HEK293 (cell line): Measurements from ENCODE around the gene INTS7.

Source experiments
- CTCF ChIA-PET: fragments of 350-600 bp; formaldehyde crosslinking; extraction: SDS; loops from one replicate; lab custom pipeline; 2021; ENCODE audit warnings: antibody characterized with exemption; lab: Yijun Ruan, JAX
- POLR2A ChIA-PET: fragments of 300-600 bp; formaldehyde crosslinking; extraction: SDS; loops from one replicate; lab custom pipeline; 2020; ENCODE audit warnings: antibody characterized with exemption, inconsistent platforms; lab: Yijun Ruan, JAX
- H3K27ac ChIP-seq: fragments of 200-500 bp; sonication (Bioruptor generic); 2 replicates; pipeline ENCODE4 v1.5.1; 2014; ENCODE audit warnings: low read depth, low read length, control low read depth, inconsistent platforms; ENCODE audit errors: extremely low read depth
- H3K36me3 ChIP-seq, 2 experiments: fragments of 200-500 bp in 1 of 2; sonication (Bioruptor generic) in 1 of 2; 1 replicate in 1 of 2; 2 replicates in 1 of 2; pipeline ENCODE4 v1.5.1; 2014 to 2017; ENCODE audit warnings: inconsistent platforms in 2 of 2, low read length in 2 of 2; ENCODE audit not compliant: control insufficient read depth in 2 of 2, insufficient read depth in 1 of 2
- H3K4me1 ChIP-seq: fragments of 200-500 bp; sonication (Bioruptor generic); 2 replicates; pipeline ENCODE4 v1.5.1; 2014; ENCODE audit warnings: mild to moderate bottlenecking, low read length, inconsistent platforms; ENCODE audit not compliant: control insufficient read depth, insufficient read depth
- H3K4me3 ChIP-seq: 2 replicates; pipeline ENCODE4 v1.5.1; 2011; ENCODE audit warnings: low read depth, mild to moderate bottlenecking, control low read depth, low read length, moderate library complexity
- H3K9me3 ChIP-seq: fragments of 200-500 bp; sonication (Bioruptor generic); 2 replicates; pipeline ENCODE4 v1.5.1; 2014; ENCODE audit warnings: low read depth, low read length, inconsistent platforms; ENCODE audit not compliant: control insufficient read depth, insufficient read depth
- KLF8 ChIP-seq: fragments of 450-650 bp; formaldehyde crosslinking; IDR thresholded peaks from 2 replicates; pipeline ENCODE4 v1.5.1; 2016; ENCODE audit warnings: missing biosample characterization, missing genetic modification characterization
- YY1 ChIP-seq: fragments of 450-650 bp; formaldehyde crosslinking; IDR thresholded peaks from 2 replicates; pipeline ENCODE4 v1.5.1; 2018; ENCODE audit warnings: missing biosample characterization, missing genetic modification characterization
- ZBTB21 ChIP-seq: fragments of 450-650 bp; formaldehyde crosslinking; IDR thresholded peaks from 2 replicates; pipeline ENCODE4 v1.5.1; 2017; ENCODE audit warnings: missing biosample characterization, missing genetic modification characterization
- ZBTB7A ChIP-seq: fragments of 450-650 bp; formaldehyde crosslinking; IDR thresholded peaks from 2 replicates; pipeline ENCODE4 v1.5.1; 2016; ENCODE audit warnings: low read depth, missing biosample characterization, missing genetic modification characterization
- ZEB2 ChIP-seq: fragments of 450-650 bp; formaldehyde crosslinking; IDR thresholded peaks from 2 replicates; pipeline ENCODE4 v1.5.1; 2016; ENCODE audit warnings: missing biosample characterization, missing genetic modification characterization
- ZNF114 ChIP-seq: fragments of 450-650 bp; formaldehyde crosslinking; IDR thresholded peaks from 2 replicates; pipeline ENCODE4 v1.5.0; 2017; ENCODE audit warnings: missing biosample characterization, missing genetic modification characterization
- ZNF133 ChIP-seq: fragments of 450-650 bp; formaldehyde crosslinking; IDR thresholded peaks from 2 replicates; pipeline ENCODE4 v1.5.1; 2016; ENCODE audit warnings: missing biosample characterization, missing genetic modification characterization
- ZNF169 ChIP-seq: fragments of 450-650 bp; formaldehyde crosslinking; IDR thresholded peaks from 2 replicates; pipeline ENCODE4 v1.5.1; 2016; ENCODE audit warnings: missing biosample characterization, missing genetic modification characterization
- ZNF221 ChIP-seq: fragments of 450-650 bp; formaldehyde crosslinking; IDR thresholded peaks from 2 replicates; pipeline ENCODE4 v1.5.1; 2017; ENCODE audit warnings: missing biosample characterization, missing genetic modification characterization, borderline replicate concordance
- ZNF23 ChIP-seq: fragments of 450-650 bp; formaldehyde crosslinking; IDR thresholded peaks from 2 replicates; pipeline ENCODE4 v1.5.1; 2016; ENCODE audit warnings: missing biosample characterization, missing genetic modification characterization, borderline replicate concordance
- ZNF280C ChIP-seq: fragments of 450-650 bp; formaldehyde crosslinking; IDR thresholded peaks from 2 replicates; pipeline ENCODE4 v1.5.1; 2016; ENCODE audit warnings: missing biosample characterization, missing genetic modification characterization
- ZNF391 ChIP-seq: fragments of 450-650 bp; formaldehyde crosslinking; IDR thresholded peaks from 2 replicates; pipeline ENCODE4 v1.5.1; 2016; ENCODE audit warnings: low read depth, missing biosample characterization, missing genetic modification characterization, borderline replicate concordance
- ZNF521 ChIP-seq: fragments of 450-650 bp; formaldehyde crosslinking; IDR thresholded peaks from 2 replicates; pipeline ENCODE4 v1.5.1; 2017; ENCODE audit warnings: missing biosample characterization, mild to moderate bottlenecking, missing genetic modification characterization
- ZNF571 ChIP-seq: fragments of 450-650 bp; formaldehyde crosslinking; IDR thresholded peaks from 2 replicates; pipeline ENCODE4 v1.5.0; 2017; ENCODE audit warnings: missing biosample characterization, missing genetic modification characterization
- ZNF76 ChIP-seq: fragments of 450-650 bp; formaldehyde crosslinking; IDR thresholded peaks from 2 replicates; pipeline ENCODE4; 2016; ENCODE audit warnings: low read depth, missing biosample characterization, missing genetic modification characterization, borderline replicate concordance
- ZNF768 ChIP-seq: fragments of 450-650 bp; formaldehyde crosslinking; IDR thresholded peaks from 2 replicates; pipeline ENCODE4 v1.5.1; 2018; ENCODE audit warnings: missing biosample characterization, mild to moderate bottlenecking, missing genetic modification characterization
- ZNF776 ChIP-seq: fragments of 450-650 bp; formaldehyde crosslinking; IDR thresholded peaks from 2 replicates; pipeline ENCODE4 v1.5.0; 2017; ENCODE audit warnings: missing biosample characterization, missing genetic modification characterization, borderline replicate concordance
- ZNF777 ChIP-seq: fragments of 450-650 bp; formaldehyde crosslinking; IDR thresholded peaks from 2 replicates; pipeline ENCODE4 v1.5.1; 2017; ENCODE audit warnings: missing biosample characterization, missing genetic modification characterization, borderline replicate concordance
- TF ChIP-seq, protein P1 (sequence below): fragments of 450-650 bp; formaldehyde crosslinking; IDR thresholded peaks from 2 replicates; pipeline ENCODE4 v1.5.1; 2016; ENCODE audit warnings: missing biosample characterization, missing genetic modification characterization
- TF ChIP-seq, protein P2 (sequence below): fragments of 450-650 bp; formaldehyde crosslinking; IDR thresholded peaks from 2 replicates; pipeline ENCODE4 v1.5.1; 2016; ENCODE audit warnings: missing biosample characterization, missing genetic modification characterization, borderline replicate concordance
- TF ChIP-seq, protein P3 (sequence below): fragments of 450-650 bp; formaldehyde crosslinking; IDR thresholded peaks from 2 replicates; pipeline ENCODE4 v1.5.1; 2016; ENCODE audit warnings: missing biosample characterization, missing genetic modification characterization
- TF ChIP-seq, protein P4 (sequence below): fragments of 450-650 bp; formaldehyde crosslinking; IDR thresholded peaks from 2 replicates; pipeline ENCODE4 v1.5.1; 2016; ENCODE audit warnings: missing biosample characterization, missing genetic modification characterization
- TF ChIP-seq, protein P5 (sequence below): fragments of 450-650 bp; formaldehyde crosslinking; IDR thresholded peaks from 2 replicates; pipeline ENCODE4 v1.5.1; 2016; ENCODE audit warnings: missing biosample characterization, missing genetic modification characterization, borderline replicate concordance

INTS7 gene

GRCh38 chr1:212073490-212073889, 38.1 kb upstream of the INTS7 start:
- ChIA-PET CTCF (interaction anchor here (1.5 to 3.7 kb wide), 3 partner anchors 11 to 394 kb away, joined by 3 to 52 read pairs (median 27); no protein-coding TSS in a partner anchor), POLR2A (no interaction called here)
- Histone ChIP-seq H3K27ac (no peak overlapping the region), H3K9me3 (no peaks in the 10 kb centered on the region), H3K4me3 (no peak overlapping the region), H3K36me3 (peaks cover 66 to 87% of the 10 kb centered on the region in 2 experiments), H3K4me1 (no peaks in the 10 kb centered on the region)
- TF ChIP-seq ZNF23 (tag by site-specific recombination) (no peak), ZNF521 (tag by site-specific recombination) (no peak), ZNF221 (tag by site-specific recombination) (no peak), ZNF169 (tag by site-specific recombination) (no peak), YY1 (tag by site-specific recombination) (no peak), ZNF777 (no peak), KLF8 (tag by site-specific recombination) (no peak), ZNF133 (tag by site-specific recombination) (no peak), ZNF571 (no peak), ZBTB7A (tag by site-specific recombination) (no peak), ZNF280C (tag by site-specific recombination) (no peak)
- TF ChIP-seq, protein P1, sequence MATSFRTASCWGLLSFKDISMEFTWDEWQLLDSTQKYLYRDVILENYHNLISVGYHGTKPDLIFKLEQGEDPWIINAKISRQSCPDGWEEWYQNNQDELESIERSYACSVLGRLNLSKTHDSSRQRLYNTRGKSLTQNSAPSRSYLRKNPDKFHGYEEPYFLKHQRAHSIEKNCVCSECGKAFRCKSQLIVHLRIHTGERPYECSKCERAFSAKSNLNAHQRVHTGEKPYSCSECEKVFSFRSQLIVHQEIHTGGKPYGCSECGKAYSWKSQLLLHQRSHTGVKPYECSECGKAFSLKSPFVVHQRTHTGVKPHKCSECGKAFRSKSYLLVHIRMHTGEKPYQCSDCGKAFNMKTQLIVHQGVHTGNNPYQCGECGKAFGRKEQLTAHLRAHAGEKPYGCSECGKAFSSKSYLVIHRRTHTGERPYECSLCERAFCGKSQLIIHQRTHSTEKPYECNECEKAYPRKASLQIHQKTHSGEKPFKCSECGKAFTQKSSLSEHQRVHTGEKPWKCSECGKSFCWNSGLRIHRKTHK (tag by site-specific recombination): no peak
- TF ChIP-seq, protein P2, sequence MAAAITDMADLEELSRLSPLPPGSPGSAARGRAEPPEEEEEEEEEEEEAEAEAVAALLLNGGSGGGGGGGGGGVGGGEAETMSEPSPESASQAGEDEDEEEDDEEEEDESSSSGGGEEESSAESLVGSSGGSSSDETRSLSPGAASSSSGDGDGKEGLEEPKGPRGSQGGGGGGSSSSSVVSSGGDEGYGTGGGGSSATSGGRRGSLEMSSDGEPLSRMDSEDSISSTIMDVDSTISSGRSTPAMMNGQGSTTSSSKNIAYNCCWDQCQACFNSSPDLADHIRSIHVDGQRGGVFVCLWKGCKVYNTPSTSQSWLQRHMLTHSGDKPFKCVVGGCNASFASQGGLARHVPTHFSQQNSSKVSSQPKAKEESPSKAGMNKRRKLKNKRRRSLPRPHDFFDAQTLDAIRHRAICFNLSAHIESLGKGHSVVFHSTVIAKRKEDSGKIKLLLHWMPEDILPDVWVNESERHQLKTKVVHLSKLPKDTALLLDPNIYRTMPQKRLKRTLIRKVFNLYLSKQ (tag by site-specific recombination): no peak

GRCh38 chr1:212072047-212072446, 36.7 kb upstream of the INTS7 start:
- Histone ChIP-seq H3K9me3 (no peaks in the 10 kb centered on the region), H3K4me1 (no peaks in the 10 kb centered on the region), H3K36me3 (peaks cover 69 to 88% of the 10 kb centered on the region in 2 experiments), H3K4me3 (no peak overlapping the region), H3K27ac (no peak overlapping the region)
- ChIA-PET POLR2A (no interaction called here), CTCF (interaction anchor here (0.6 to 4.7 kb wide), 13 partner anchors 10 to 393 kb away, joined by 3 to 64 read pairs (median 16); partner anchors contain the start of genes DTL and INTS7)
- TF ChIP-seq ZNF76 (tag by site-specific recombination) (no peak), ZEB2 (no peak), ZBTB21 (tag by site-specific recombination) (no peak), ZNF768 (tag by site-specific recombination) (no peak), ZBTB7A (tag by site-specific recombination) (no peak), ZNF114 (no peak), ZNF776 (tag by site-specific recombination) (no peak), ZNF391 (tag by site-specific recombination) (no peak)
- TF ChIP-seq, protein P3, sequence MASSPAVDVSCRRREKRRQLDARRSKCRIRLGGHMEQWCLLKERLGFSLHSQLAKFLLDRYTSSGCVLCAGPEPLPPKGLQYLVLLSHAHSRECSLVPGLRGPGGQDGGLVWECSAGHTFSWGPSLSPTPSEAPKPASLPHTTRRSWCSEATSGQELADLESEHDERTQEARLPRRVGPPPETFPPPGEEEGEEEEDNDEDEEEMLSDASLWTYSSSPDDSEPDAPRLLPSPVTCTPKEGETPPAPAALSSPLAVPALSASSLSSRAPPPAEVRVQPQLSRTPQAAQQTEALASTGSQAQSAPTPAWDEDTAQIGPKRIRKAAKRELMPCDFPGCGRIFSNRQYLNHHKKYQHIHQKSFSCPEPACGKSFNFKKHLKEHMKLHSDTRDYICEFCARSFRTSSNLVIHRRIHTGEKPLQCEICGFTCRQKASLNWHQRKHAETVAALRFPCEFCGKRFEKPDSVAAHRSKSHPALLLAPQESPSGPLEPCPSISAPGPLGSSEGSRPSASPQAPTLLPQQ (tag by site-specific recombination): no peak
- TF ChIP-seq, protein P4, sequence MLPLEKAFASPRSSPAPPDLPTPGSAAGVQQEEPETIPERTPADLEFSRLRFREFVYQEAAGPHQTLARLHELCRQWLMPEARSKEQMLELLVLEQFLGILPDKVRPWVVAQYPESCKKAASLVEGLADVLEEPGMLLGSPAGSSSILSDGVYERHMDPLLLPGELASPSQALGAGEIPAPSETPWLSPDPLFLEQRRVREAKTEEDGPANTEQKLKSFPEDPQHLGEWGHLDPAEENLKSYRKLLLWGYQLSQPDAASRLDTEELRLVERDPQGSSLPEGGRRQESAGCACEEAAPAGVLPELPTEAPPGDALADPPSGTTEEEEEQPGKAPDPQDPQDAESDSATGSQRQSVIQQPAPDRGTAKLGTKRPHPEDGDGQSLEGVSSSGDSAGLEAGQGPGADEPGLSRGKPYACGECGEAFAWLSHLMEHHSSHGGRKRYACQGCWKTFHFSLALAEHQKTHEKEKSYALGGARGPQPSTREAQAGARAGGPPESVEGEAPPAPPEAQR (tag by site-specific recombination): no peak
- TF ChIP-seq, protein P5, sequence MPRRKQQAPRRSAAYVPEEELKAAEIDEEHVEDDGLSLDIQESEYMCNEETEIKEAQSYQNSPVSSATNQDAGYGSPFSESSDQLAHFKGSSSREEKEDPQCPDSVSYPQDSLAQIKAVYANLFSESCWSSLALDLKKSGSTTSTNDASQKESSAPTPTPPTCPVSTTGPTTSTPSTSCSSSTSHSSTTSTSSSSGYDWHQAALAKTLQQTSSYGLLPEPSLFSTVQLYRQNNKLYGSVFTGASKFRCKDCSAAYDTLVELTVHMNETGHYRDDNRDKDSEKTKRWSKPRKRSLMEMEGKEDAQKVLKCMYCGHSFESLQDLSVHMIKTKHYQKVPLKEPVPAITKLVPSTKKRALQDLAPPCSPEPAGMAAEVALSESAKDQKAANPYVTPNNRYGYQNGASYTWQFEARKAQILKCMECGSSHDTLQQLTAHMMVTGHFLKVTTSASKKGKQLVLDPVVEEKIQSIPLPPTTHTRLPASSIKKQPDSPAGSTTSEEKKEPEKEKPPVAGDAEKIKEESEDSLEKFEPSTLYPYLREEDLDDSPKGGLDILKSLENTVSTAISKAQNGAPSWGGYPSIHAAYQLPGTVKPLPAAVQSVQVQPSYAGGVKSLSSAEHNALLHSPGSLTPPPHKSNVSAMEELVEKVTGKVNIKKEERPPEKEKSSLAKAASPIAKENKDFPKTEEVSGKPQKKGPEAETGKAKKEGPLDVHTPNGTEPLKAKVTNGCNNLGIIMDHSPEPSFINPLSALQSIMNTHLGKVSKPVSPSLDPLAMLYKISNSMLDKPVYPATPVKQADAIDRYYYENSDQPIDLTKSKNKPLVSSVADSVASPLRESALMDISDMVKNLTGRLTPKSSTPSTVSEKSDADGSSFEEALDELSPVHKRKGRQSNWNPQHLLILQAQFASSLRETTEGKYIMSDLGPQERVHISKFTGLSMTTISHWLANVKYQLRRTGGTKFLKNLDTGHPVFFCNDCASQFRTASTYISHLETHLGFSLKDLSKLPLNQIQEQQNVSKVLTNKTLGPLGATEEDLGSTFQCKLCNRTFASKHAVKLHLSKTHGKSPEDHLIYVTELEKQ: no peak
